ENCODE measurements around the gene MYF5. TPM values are rescaled to one million over a fixed set of nuclear protein-coding genes. Genes with fewer than 3 reads are reported as not detected.

MYF5 gene
- total RNA-seq, 1 experiment from 2014 or later: not detected

DNA sequence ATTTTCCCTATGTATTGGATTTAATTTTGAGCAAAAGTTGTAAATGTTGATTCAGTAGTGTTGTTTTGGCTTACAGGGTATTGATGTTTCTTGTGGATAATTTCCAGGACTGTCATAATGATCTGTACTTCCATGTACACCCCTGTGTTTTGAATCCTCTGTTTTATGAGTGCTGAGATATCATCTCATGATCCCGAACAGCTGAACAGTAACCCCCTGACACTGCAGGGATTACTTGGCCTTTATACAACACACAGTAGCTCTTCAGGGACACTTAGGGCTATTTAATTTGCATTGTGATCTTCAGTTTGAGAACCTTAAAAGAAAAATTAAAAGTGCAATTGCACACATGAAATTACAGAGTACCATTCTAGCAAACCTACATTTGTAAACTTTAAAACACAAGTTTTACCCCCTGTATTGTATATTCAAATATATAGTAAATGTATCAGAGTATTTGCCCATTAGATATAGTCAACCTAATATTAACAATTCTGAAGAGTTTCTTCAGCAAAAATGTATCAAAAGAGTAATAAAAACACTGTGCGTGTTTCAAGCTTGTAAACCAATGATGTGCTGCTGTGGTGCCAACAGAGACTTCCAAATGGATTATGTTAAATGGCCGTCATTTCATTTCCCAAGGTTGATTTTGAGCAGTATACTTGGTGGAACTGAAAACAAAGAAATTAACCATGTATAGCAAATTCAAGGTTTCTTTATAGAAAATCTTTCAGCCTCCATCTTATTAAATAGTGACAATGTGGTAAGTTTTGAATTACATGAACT lies 37.2 kb upstream of the MYF5 start:
- Histone ChIP-seq H2AK5ac (ENCODE audit: insufficient read length, low read length) (no peak overlapping the region), H3K27me3 (ENCODE audit: insufficient read depth, low read length) (no peaks in the 10 kb centered on the region), H3K27ac (ENCODE audit: insufficient read length, low read depth, low read length) (no peak overlapping the region), H3K9ac (ENCODE audit: extremely low read depth, insufficient read length, low read length) (no peak overlapping the region), H3K23ac (ENCODE audit: insufficient read length, low read depth, low read length) (no peak overlapping the region), H2BK20ac (ENCODE audit: low read depth, low read length, poor library complexity, severe bottlenecking) (no peak overlapping the region), H3T11ph (ENCODE audit: low read length) (no peak overlapping the region), H3K56ac (ENCODE audit: insufficient read length, low read depth, low read length) (no peak overlapping the region), H4K8ac (replicated peaks; ENCODE audit: insufficient read length, low read depth, low read length) (no peak overlapping the region), H3K4me1 (ENCODE audit: insufficient read depth, low read length) (peaks cover 3% of the 10 kb centered on the region), H2BK120ac (ENCODE audit: low read depth, low read length, poor library complexity, severe bottlenecking) (no peak overlapping the region), H4K20me1 (ENCODE audit: control insufficient read depth, insufficient read depth, insufficient read length) (no peaks in the 10 kb centered on the region), H3K14ac (ENCODE audit: insufficient read depth, low read length) (no peak overlapping the region), H3K9me3 (ENCODE audit: control insufficient read depth, low read depth, low read length) (no peaks in the 10 kb centered on the region), H3K79me2 (ENCODE audit: insufficient read depth, low read length) (no peaks in the 10 kb centered on the region), H3K4me2 (ENCODE audit: insufficient read depth, insufficient read length, low read length) (no peak overlapping the region), H2BK5ac (ENCODE audit: insufficient read length, low read length) (no peak overlapping the region), H3K4ac (ENCODE audit: low read depth, low read length) (no peak overlapping the region), H2AFZ (ENCODE audit: low read length) (no peak overlapping the region), H3K23me2 (ENCODE audit: insufficient read length, low read depth, low read length, poor library complexity, severe bottlenecking) (no peaks in the 10 kb centered on the region), H3K18ac (ENCODE audit: insufficient read length, low read depth, low read length) (no peak overlapping the region), H4K5ac (ENCODE audit: insufficient read length, low read depth, low read length) (no peak overlapping the region), H2BK15ac (ENCODE audit: low read depth, low read length) (no peak overlapping the region), H4K91ac (ENCODE audit: insufficient read length, low read depth, low read length) (no peak overlapping the region), H2BK12ac (ENCODE audit: insufficient read length, low read depth, low read length) (no peak overlapping the region), H3K79me1 (ENCODE audit: insufficient read depth, low read depth, low read length, poor library complexity, severe bottlenecking) (no peaks in the 10 kb centered on the region)
- TF ChIP-seq, protein P1, sequence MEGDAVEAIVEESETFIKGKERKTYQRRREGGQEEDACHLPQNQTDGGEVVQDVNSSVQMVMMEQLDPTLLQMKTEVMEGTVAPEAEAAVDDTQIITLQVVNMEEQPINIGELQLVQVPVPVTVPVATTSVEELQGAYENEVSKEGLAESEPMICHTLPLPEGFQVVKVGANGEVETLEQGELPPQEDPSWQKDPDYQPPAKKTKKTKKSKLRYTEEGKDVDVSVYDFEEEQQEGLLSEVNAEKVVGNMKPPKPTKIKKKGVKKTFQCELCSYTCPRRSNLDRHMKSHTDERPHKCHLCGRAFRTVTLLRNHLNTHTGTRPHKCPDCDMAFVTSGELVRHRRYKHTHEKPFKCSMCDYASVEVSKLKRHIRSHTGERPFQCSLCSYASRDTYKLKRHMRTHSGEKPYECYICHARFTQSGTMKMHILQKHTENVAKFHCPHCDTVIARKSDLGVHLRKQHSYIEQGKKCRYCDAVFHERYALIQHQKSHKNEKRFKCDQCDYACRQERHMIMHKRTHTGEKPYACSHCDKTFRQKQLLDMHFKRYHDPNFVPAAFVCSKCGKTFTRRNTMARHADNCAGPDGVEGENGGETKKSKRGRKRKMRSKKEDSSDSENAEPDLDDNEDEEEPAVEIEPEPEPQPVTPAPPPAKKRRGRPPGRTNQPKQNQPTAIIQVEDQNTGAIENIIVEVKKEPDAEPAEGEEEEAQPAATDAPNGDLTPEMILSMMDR (conservative IDR thresholded peaks at IDR 0.05): no peak
- Mint-ChIP-seq H3K4me3 (no peak overlapping the region), H3K27me3 (ENCODE audit: low read depth) (no peaks in the 10 kb centered on the region), H3K9me3 (no peaks in the 10 kb centered on the region; a peak in 1 of 5 replicates), H3K36me3 (ENCODE audit: insufficient read depth in 1 of 3, low read depth in 3 of 3) (no peaks in the 10 kb centered on the region), H3K27ac (no peak overlapping the region), H3K4me1 (peaks cover 21 to 33% of the 10 kb centered on the region in 2 experiments)
- WGBS (ENCODE audit: extremely low coverage, insufficient read length, low lambda C conversion rate): no CpG with 5 or more reads among the region's 3 CpGs
- DNase-seq: no peak

Measured in H9 (cell line).